ENCODE results near the gene PCDH12. TPM values are rescaled to one million over a fixed set of nuclear protein-coding genes. Genes with fewer than 3 reads are reported as not detected.

Gene PCDH12
- total RNA-seq, 1 experiment from 2014 or later: not detected

- Mint-ChIP-seq H3K4me1 (no peaks in the 10 kb centered on the region), H3K9me3 (peaks cover 0 to 3% of the 10 kb centered on the region in 2 experiments; a peak in 1 of 5 replicates), H3K36me3 (ENCODE audit: insufficient read depth in 1 of 3, low read depth in 3 of 3) (peaks cover 15 to 40% (median 39%) of the 10 kb centered on the region in 3 experiments), H3K27ac (peak overlapping the region in 1 of 3 experiments; percentile 2; a peak in 1 of 7 replicates), H3K4me3 (no peak overlapping the region), H3K27me3 (ENCODE audit: low read depth) (no peaks in the 10 kb centered on the region)
- no peak overlapping the region for H2BK20ac ChIP-seq (ENCODE audit: low read depth, low read length, poor library complexity, severe bottlenecking)
- TF ChIP-seq, protein P1, sequence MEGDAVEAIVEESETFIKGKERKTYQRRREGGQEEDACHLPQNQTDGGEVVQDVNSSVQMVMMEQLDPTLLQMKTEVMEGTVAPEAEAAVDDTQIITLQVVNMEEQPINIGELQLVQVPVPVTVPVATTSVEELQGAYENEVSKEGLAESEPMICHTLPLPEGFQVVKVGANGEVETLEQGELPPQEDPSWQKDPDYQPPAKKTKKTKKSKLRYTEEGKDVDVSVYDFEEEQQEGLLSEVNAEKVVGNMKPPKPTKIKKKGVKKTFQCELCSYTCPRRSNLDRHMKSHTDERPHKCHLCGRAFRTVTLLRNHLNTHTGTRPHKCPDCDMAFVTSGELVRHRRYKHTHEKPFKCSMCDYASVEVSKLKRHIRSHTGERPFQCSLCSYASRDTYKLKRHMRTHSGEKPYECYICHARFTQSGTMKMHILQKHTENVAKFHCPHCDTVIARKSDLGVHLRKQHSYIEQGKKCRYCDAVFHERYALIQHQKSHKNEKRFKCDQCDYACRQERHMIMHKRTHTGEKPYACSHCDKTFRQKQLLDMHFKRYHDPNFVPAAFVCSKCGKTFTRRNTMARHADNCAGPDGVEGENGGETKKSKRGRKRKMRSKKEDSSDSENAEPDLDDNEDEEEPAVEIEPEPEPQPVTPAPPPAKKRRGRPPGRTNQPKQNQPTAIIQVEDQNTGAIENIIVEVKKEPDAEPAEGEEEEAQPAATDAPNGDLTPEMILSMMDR (conservative IDR thresholded peaks at IDR 0.05): no peak
- H2AK5ac ChIP-seq (ENCODE audit: insufficient read length, low read length): no peak overlapping the region
- no CpG with 5 or more reads among the region's 6 CpGs for WGBS (ENCODE audit: extremely low coverage, insufficient read length, low lambda C conversion rate)
- no peaks in the 10 kb centered on the region for H3K79me2 ChIP-seq (ENCODE audit: insufficient read depth, low read length)
- H3K79me1 ChIP-seq (ENCODE audit: insufficient read depth, low read depth, low read length, poor library complexity, severe bottlenecking): no peaks in the 10 kb centered on the region
- H2BK15ac ChIP-seq (ENCODE audit: low read depth, low read length): no peak overlapping the region
- H3K9ac ChIP-seq (ENCODE audit: extremely low read depth, insufficient read length, low read length): no peak overlapping the region
- no peak overlapping the region for H3K56ac ChIP-seq (ENCODE audit: insufficient read length, low read depth, low read length)
- H4K20me1 ChIP-seq (ENCODE audit: control insufficient read depth, insufficient read depth, insufficient read length): no peaks in the 10 kb centered on the region
- H3K27me3 ChIP-seq (ENCODE audit: insufficient read depth, low read length): no peaks in the 10 kb centered on the region
- H3K4me2 ChIP-seq (ENCODE audit: insufficient read depth, insufficient read length, low read length): no peak overlapping the region
- H3K27ac ChIP-seq (ENCODE audit: insufficient read length, low read depth, low read length): no peak overlapping the region
- DNase-seq: no peak
- no peak overlapping the region for H2AFZ ChIP-seq (ENCODE audit: low read length)
- H3K18ac ChIP-seq (ENCODE audit: insufficient read length, low read depth, low read length): no peak overlapping the region
- no peak overlapping the region for H2BK5ac ChIP-seq (ENCODE audit: insufficient read length, low read length)
- no peak overlapping the region for H3T11ph ChIP-seq (ENCODE audit: low read length)
- H3K23me2 ChIP-seq (ENCODE audit: insufficient read length, low read depth, low read length, poor library complexity, severe bottlenecking): no peaks in the 10 kb centered on the region
- no peaks in the 10 kb centered on the region for H3K9me3 ChIP-seq (ENCODE audit: control insufficient read depth, low read depth, low read length)
- H3K4ac ChIP-seq (ENCODE audit: low read depth, low read length): no peak overlapping the region
- H3K14ac ChIP-seq (ENCODE audit: insufficient read depth, low read length): no peak overlapping the region
- no peak overlapping the region for H4K5ac ChIP-seq (ENCODE audit: insufficient read length, low read depth, low read length)
- no peak overlapping the region for H4K91ac ChIP-seq (ENCODE audit: insufficient read length, low read depth, low read length)
- no peak overlapping the region for H3K23ac ChIP-seq (ENCODE audit: insufficient read length, low read depth, low read length)
- no peak overlapping the region for H2BK12ac ChIP-seq (ENCODE audit: insufficient read length, low read depth, low read length)
- no peak overlapping the region for H4K8ac ChIP-seq (replicated peaks; ENCODE audit: insufficient read length, low read depth, low read length)
- no peaks in the 10 kb centered on the region for H3K4me1 ChIP-seq (ENCODE audit: insufficient read depth, low read length)
- H2BK120ac ChIP-seq (ENCODE audit: low read depth, low read length, poor library complexity, severe bottlenecking): no peak overlapping the region
Observed at GRCh38 chr5:141997358-141997960, 39.5 kb upstream of the PCDH12 start.
